Bronchial epithelial cell (primary cell): ENCODE data around the gene SULF2. TPM values are rescaled to one million over a fixed set of nuclear protein-coding genes. Genes with fewer than 3 reads are reported as not detected.

Experiments
- DNase-seq: peaks from one replicate; pipeline ENCODE4 v3.0.0-alpha.2; 2010; ENCODE audit warnings: low read depth
- FAIRE-seq: peaks from 2 replicates; lab custom pipeline; 2011; peaks lifted over from hg19 to GRCh38; lab: Jason Lieb, UNC
- H3K27me3 ChIP-seq: 2 replicates; pipeline ENCODE4 v1.5.1; 2011; ENCODE audit warnings: low read length; ENCODE audit not compliant: control insufficient read depth, insufficient read depth
- H3K36me3 ChIP-seq: 2 replicates; pipeline ENCODE4 v1.5.1; 2011; ENCODE audit warnings: low read length; ENCODE audit not compliant: control insufficient read depth, insufficient read depth
- H3K4me3 ChIP-seq: 2 replicates; pipeline ENCODE4 v1.5.1; 2011; ENCODE audit warnings: mild to moderate bottlenecking, low read depth, low read length, control low read depth
- CTCF ChIP-seq: IDR thresholded peaks from 2 replicates; pipeline ENCODE4 v1.5.1; 2011; ENCODE audit warnings: mild to moderate bottlenecking, moderate library complexity, low read length, control low read depth, inconsistent platforms; ENCODE audit not compliant: insufficient read depth, severe bottlenecking
- total RNA-seq: library from RNA; depleted of rRNA; stranded (reverse); fragments of >200 nt; gene quantifications from 2 replicates; pipeline ENCODE4 v1.2.1, GENCODE V29; 2014

SULF2 gene
- total RNA-seq, 1 donor from 2014 or later, result 31.6 TPM

GRCh38 chr20:47778398-47779354 lies 6.6 kb downstream of the SULF2 start:
- DNase-seq (no peak), FAIRE-seq (no peak)
- Histone ChIP-seq H3K4me3 (no peak overlapping the region), H3K36me3 (peaks cover 3% of the 10 kb centered on the region), H3K27me3 (no peaks in the 10 kb centered on the region)
- TF ChIP-seq CTCF, result no peak

GRCh38 chr20:47777220-47777619 lies 8.1 kb downstream of the SULF2 start:
- peaks cover 3% of the 10 kb centered on the region for H3K36me3 ChIP-seq
- H3K27me3 ChIP-seq, result no peaks in the 10 kb centered on the region
- DNase-seq (no peak), FAIRE-seq (no peak)
- no peak for TF ChIP-seq CTCF
- H3K4me3 ChIP-seq, result no peak overlapping the region

- Histone ChIP-seq H3K27me3 (no peaks in the 10 kb centered on the region), H3K4me3 (no peak overlapping the region), H3K36me3 (peaks cover 3% of the 10 kb centered on the region)
- FAIRE-seq (no peak), DNase-seq (no peak)
- no peak for TF ChIP-seq CTCF
Measured at GRCh38 chr20:47776639-47777038, 8.6 kb downstream of the SULF2 start.

GRCh38 chr20:47775841-47776240 lies 9.4 kb downstream of the SULF2 start:
- FAIRE-seq, result no peak
- Histone ChIP-seq H3K27me3 (no peaks in the 10 kb centered on the region), H3K36me3 (peaks cover 2% of the 10 kb centered on the region), H3K4me3 (no peak overlapping the region)
- DNase-seq, result no peak
- TF ChIP-seq CTCF, result no peak

GRCh38 chr20:47775039-47775438 lies 10.2 kb downstream of the SULF2 start:
- FAIRE-seq (no peak), DNase-seq (no peak)
- peaks cover 2% of the 10 kb centered on the region for H3K36me3 ChIP-seq
- H3K27me3 ChIP-seq, result no peaks in the 10 kb centered on the region
- TF ChIP-seq CTCF, result no peak
- H3K4me3 ChIP-seq, result no peak overlapping the region
